GM18909 (cell line): Measurements from ENCODE around the gene POLR2M.

ENCODE experiments used
- ATAC-seq: cut with Tn5 transposase; IDR thresholded peaks from one replicate; pipeline ENCODE4 v1.9.1; 2021; ENCODE audit warnings: mild to moderate bottlenecking; ENCODE audit not compliant: unreplicated experiment, poor library complexity

Gene POLR2M

GRCh38 chr15:57690341-57690966 is 16.1 kb upstream of the POLR2M start:
- ATAC-seq: no peak

GRCh38 chr15:57691082-57691481 is 15.4 kb upstream of the POLR2M start:
- no peak for ATAC-seq

GRCh38 chr15:57692709-57693108 is 13.8 kb upstream of the POLR2M start:
- ATAC-seq: no peak

- ATAC-seq: no peak
These were observed 12.2 kb upstream of the POLR2M start for GRCh38 chr15:57694279-57694678.

GRCh38 chr15:57696146-57696545 is 10.4 kb upstream of the POLR2M start:
- no peak for ATAC-seq

- ATAC-seq: no peak
These were observed 8.9 kb upstream of the POLR2M start for GRCh38 chr15:57697588-57697987.

- no peak for ATAC-seq
These were observed 8.3 kb upstream of the POLR2M start for GRCh38 chr15:57698243-57698642.

- no peak for ATAC-seq
These were observed 7.5 kb upstream of the POLR2M start for GRCh38 chr15:57698991-57699390.

GRCh38 chr15:57703387-57703786 is 3.1 kb upstream of the POLR2M start:
- no peak for ATAC-seq

- ATAC-seq: no peak
These were observed 2.1 kb upstream of the POLR2M start for GRCh38 chr15:57704441-57704840.

GRCh38 chr15:57705746-57706404 is 639 bp upstream of the POLR2M start:
- no peak for ATAC-seq

GRCh38 chr15:57708047-57708446 is 1.5 kb downstream of the POLR2M start:
- no peak for ATAC-seq

- ATAC-seq: no peak
These were observed 11.8 kb downstream of the POLR2M start for GRCh38 chr15:57718309-57718708.

GRCh38 chr15:57720867-57721266 is 14.4 kb downstream of the POLR2M start:
- ATAC-seq: no peak

GRCh38 chr15:57726411-57726810 is 19.9 kb downstream of the POLR2M start:
- no peak for ATAC-seq

GRCh38 chr15:57727031-57727430 is 20.5 kb downstream of the POLR2M start:
- no peak for ATAC-seq

GRCh38 chr15:57728436-57728835 is 21.9 kb downstream of the POLR2M start:
- ATAC-seq: no peak

- ATAC-seq: no peak
These were observed 24.4 kb downstream of the POLR2M start for GRCh38 chr15:57730876-57731275.

- no peak for ATAC-seq
These were observed 25.1 kb downstream of the POLR2M start for GRCh38 chr15:57731530-57732103.

- no peak for ATAC-seq
These were observed 26.2 kb downstream of the POLR2M start for GRCh38 chr15:57732526-57733331.

GRCh38 chr15:57734860-57735259 is 28.3 kb downstream of the POLR2M start:
- no peak for ATAC-seq
